ENCODE results near the gene EHD4.

- no peak for TF ChIP-seq EZH2 (IDR thresholded peaks at IDR 0.05; ENCODE audit: borderline replicate concordance, low read depth, low read length, severe bottlenecking)
- TF ChIP-seq CTCF (IDR thresholded peaks at IDR 0.05; ENCODE audit: extremely low read depth in 1 of 2, insufficient read depth in 1 of 2, low read depth in 1 of 2, low read length in 2 of 2), result no peak
- no peak for TF ChIP-seq POLR2AphosphoS5 (IDR thresholded peaks at IDR 0.05; ENCODE audit: insufficient read depth, low read depth, low read length)
- TF ChIP-seq POLR2A (IDR thresholded peaks at IDR 0.05; ENCODE audit: low read depth, low read length), result no peak
Measured at GRCh38 chr15:41851755-41852370, 120.5 kb downstream of the EHD4 start.
